Breast epithelium (tissue), 4 donors: ENCODE results near the gene EGFL7. TPM values are rescaled to one million over a fixed set of nuclear protein-coding genes. Genes with fewer than 3 reads are reported as not detected.

Source experiments
- DNase-seq, 2 donors: peaks; one replicate each; pipeline ENCODE4 v3.0.0-alpha.2; 2019; ENCODE audit warnings: low spot score in 2 of 2
- H3K27ac ChIP-seq, 2 donors: fragments of 200-600 bp; sonication (generic) in 1 of 2; one replicate each; pipeline ENCODE4 v1.5.1; 2016 to 2019; ENCODE audit warnings: mild to moderate bottlenecking in 1 of 2
- H3K27me3 ChIP-seq, 2 donors: fragments of 200-600 bp; sonication (generic) in 1 of 2; one replicate each; pipeline versions ENCODE4 v1.5.1 to v1.6.0; 2017 to 2019; ENCODE audit warnings: control low read depth in 1 of 2, mild to moderate bottlenecking in 1 of 2
- H3K36me3 ChIP-seq: fragments of 200-600 bp; one replicate; pipeline ENCODE4 v1.5.1; 2019
- H3K4me1 ChIP-seq, 2 donors: fragments of 200-600 bp; sonication (generic); one replicate each; pipeline ENCODE4 v1.5.1; 2016 to 2019; ENCODE audit warnings: control low read depth in 1 of 2
- H3K4me3 ChIP-seq, 3 donors: fragments of 200-600 bp; sonication (generic); 1 replicate in 2 of 3; 2 replicates in 1 of 3; pipeline ENCODE4 v1.5.1; 2016 to 2019; ENCODE audit warnings: mild to moderate bottlenecking in 3 of 3, moderate library complexity in 2 of 3
- H3K9me3 ChIP-seq, 2 donors: fragments of 200-600 bp; sonication (generic) in 1 of 2; one replicate each; pipeline ENCODE4 v1.5.1; 2016 to 2019; ENCODE audit warnings: control low read depth in 1 of 2
- CTCF ChIP-seq, 3 donors: fragments of 450-650 bp; IDR thresholded peaks; one replicate each; pipeline ENCODE4 v1.5.1; 2016 to 2017; ENCODE audit warnings: antibody characterized with exemption in 3 of 3, mild to moderate bottlenecking in 3 of 3, moderate library complexity in 3 of 3
- POLR2A ChIP-seq: fragments of 450-650 bp; IDR thresholded peaks from one replicate; pipeline ENCODE4 v1.6.1; 2016; ENCODE audit warnings: antibody characterized with exemption, mild to moderate bottlenecking, moderate library complexity
- POLR2AphosphoS5 ChIP-seq, 3 donors: sonication (generic); formaldehyde crosslinking; IDR thresholded peaks; one replicate each; pipeline ENCODE4 v1.6.1; 2017; ENCODE audit warnings: antibody characterized with exemption in 3 of 3
- intact Hi-C: fragments of 100-400 bp; cut with DNase I; formaldehyde crosslinking; loops from one replicate; pipeline ENCODE4 v1.15.1; 2023; ENCODE audit warnings: low total_unique reads
- total RNA-seq, 3 donors: library from RNA; depleted of rRNA; stranded (reverse); fragments of >200 nt; gene quantifications; one replicate each; pipeline ENCODE4 v1.1.0, GENCODE V29; 2016

Gene EGFL7
- total RNA-seq, 3 donors from 2014 or later: 48.9 to 138 (median 53.4) TPM

GRCh38 chr9:136656183-136656738 is 6.5 kb upstream of the EGFL7 start:
- Histone ChIP-seq H3K4me3 (peak overlapping the region; percentile 5 to 45 (median 19)), H3K9me3 (no peaks in the 10 kb centered on the region), H3K27me3 (peaks cover 0 to 71% of the 10 kb centered on the region in 2 donors), H3K4me1 (no peaks in the 10 kb centered on the region), H3K36me3 (no peaks in the 10 kb centered on the region), H3K27ac (peak overlapping the region; percentile 10 to 83)
- DNase-seq: no peak
- intact Hi-C loops: loop anchor here (10.0 kb wide), 1 partner anchor 1841 kb away; no protein-coding TSS in a partner anchor
- TF ChIP-seq POLR2AphosphoS5 (IDR thresholded peaks at IDR 0.05) (no peak), POLR2A (no peak), CTCF (IDR thresholded peaks at IDR 0.05) (no peak)

GRCh38 chr9:136656795-136657611 is 5.7 kb upstream of the EGFL7 start:
- intact Hi-C loops: loop anchor here (10.0 kb wide), 1 partner anchor 1842 kb away; no protein-coding TSS in a partner anchor
- Histone ChIP-seq H3K4me3 (peak overlapping the region; percentile 5 to 45 (median 19)), H3K36me3 (no peaks in the 10 kb centered on the region), H3K27ac (peak overlapping the region; percentile 10 to 83), H3K9me3 (no peaks in the 10 kb centered on the region), H3K27me3 (peaks cover 0 to 71% of the 10 kb centered on the region in 2 donors), H3K4me1 (no peaks in the 10 kb centered on the region)
- no peak for DNase-seq
- TF ChIP-seq CTCF (IDR thresholded peaks at IDR 0.05) (no peak), POLR2AphosphoS5 (IDR thresholded peaks at IDR 0.05) (no peak), POLR2A (no peak)

- Histone ChIP-seq H3K4me1 (no peaks in the 10 kb centered on the region), H3K27ac (peak overlapping the region in 1 of 2 donors; percentile 87), H3K4me3 (peak overlapping the region; percentile 5 to 69 (median 31)), H3K27me3 (peaks cover 0 to 73% of the 10 kb centered on the region in 2 donors), H3K9me3 (no peaks in the 10 kb centered on the region), H3K36me3 (no peaks in the 10 kb centered on the region)
- TF ChIP-seq POLR2AphosphoS5 (IDR thresholded peaks at IDR 0.05): no peak
- no peak for TF ChIP-seq CTCF (IDR thresholded peaks at IDR 0.05)
- no peak for TF ChIP-seq POLR2A
- DNase-seq: no peak
- intact Hi-C loops: loop anchor here (10.0 kb wide), 1 partner anchor 1843 kb away; no protein-coding TSS in a partner anchor
These were observed 4.5 kb upstream of the EGFL7 start for GRCh38 chr9:136657974-136658848.

GRCh38 chr9:136658849-136659535 is 3.7 kb upstream of the EGFL7 start:
- peaks cover 0 to 70% of the 10 kb centered on the region in 2 donors for H3K27me3 ChIP-seq
- intact Hi-C loops: loop anchor here (10.0 kb wide), 1 partner anchor 1844 kb away; no protein-coding TSS in a partner anchor
- TF ChIP-seq POLR2A: no peak
- no peak for TF ChIP-seq CTCF (IDR thresholded peaks at IDR 0.05)
- no peak for TF ChIP-seq POLR2AphosphoS5 (IDR thresholded peaks at IDR 0.05)
- no peaks in the 10 kb centered on the region for H3K36me3 ChIP-seq
- peak overlapping the region in 1 of 2 donors; percentile 87 for H3K27ac ChIP-seq
- H3K4me1 ChIP-seq: no peaks in the 10 kb centered on the region
- peak overlapping the region; percentile 5 to 69 (median 31) for H3K4me3 ChIP-seq
- no peak for DNase-seq
- H3K9me3 ChIP-seq: no peaks in the 10 kb centered on the region
